NB4 (cell line): ENCODE measurements around the gene NFKBIE.

Source experiments
- DNase-seq: peaks from one replicate; pipeline ENCODE4 v3.0.0; 2010; ENCODE audit warnings: low read depth
- H3K4me3 ChIP-seq: one replicate; pipeline ENCODE4 v1.5.1; 2011; ENCODE audit warnings: mild to moderate bottlenecking, low read depth, low read length, moderate library complexity
- MAX ChIP-seq: IDR thresholded peaks from 2 replicates; pipeline ENCODE4 v1.6.1; 2011; ENCODE audit warnings: low read depth, low read length
- MYC ChIP-seq: IDR thresholded peaks from 2 replicates; pipeline ENCODE4 v1.6.1; 2011; ENCODE audit warnings: low read depth, low read length
- POLR2A ChIP-seq: IDR thresholded peaks from 2 replicates; pipeline ENCODE4 v1.6.1; 2011; ENCODE audit warnings: mild to moderate bottlenecking; ENCODE audit not compliant: insufficient read length; ENCODE audit errors: extremely low read depth
- TF ChIP-seq, protein P1 (sequence below): IDR thresholded peaks from one replicate; pipeline ENCODE4 v1.5.1; 2012; ENCODE audit warnings: low read depth, low read length

Gene NFKBIE

GRCh38 chr6:44237021-44237812 is 28.1 kb downstream of the NFKBIE start:
- peak; percentile 94 for DNase-seq
- TF ChIP-seq MAX (peak; percentile 40), MYC (peak; percentile 59; the same call in 1 of the 2 replicates)
- TF ChIP-seq, protein P1, sequence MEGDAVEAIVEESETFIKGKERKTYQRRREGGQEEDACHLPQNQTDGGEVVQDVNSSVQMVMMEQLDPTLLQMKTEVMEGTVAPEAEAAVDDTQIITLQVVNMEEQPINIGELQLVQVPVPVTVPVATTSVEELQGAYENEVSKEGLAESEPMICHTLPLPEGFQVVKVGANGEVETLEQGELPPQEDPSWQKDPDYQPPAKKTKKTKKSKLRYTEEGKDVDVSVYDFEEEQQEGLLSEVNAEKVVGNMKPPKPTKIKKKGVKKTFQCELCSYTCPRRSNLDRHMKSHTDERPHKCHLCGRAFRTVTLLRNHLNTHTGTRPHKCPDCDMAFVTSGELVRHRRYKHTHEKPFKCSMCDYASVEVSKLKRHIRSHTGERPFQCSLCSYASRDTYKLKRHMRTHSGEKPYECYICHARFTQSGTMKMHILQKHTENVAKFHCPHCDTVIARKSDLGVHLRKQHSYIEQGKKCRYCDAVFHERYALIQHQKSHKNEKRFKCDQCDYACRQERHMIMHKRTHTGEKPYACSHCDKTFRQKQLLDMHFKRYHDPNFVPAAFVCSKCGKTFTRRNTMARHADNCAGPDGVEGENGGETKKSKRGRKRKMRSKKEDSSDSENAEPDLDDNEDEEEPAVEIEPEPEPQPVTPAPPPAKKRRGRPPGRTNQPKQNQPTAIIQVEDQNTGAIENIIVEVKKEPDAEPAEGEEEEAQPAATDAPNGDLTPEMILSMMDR = no peak
- peak overlapping the region; percentile 45 for H3K4me3 ChIP-seq

DNA sequence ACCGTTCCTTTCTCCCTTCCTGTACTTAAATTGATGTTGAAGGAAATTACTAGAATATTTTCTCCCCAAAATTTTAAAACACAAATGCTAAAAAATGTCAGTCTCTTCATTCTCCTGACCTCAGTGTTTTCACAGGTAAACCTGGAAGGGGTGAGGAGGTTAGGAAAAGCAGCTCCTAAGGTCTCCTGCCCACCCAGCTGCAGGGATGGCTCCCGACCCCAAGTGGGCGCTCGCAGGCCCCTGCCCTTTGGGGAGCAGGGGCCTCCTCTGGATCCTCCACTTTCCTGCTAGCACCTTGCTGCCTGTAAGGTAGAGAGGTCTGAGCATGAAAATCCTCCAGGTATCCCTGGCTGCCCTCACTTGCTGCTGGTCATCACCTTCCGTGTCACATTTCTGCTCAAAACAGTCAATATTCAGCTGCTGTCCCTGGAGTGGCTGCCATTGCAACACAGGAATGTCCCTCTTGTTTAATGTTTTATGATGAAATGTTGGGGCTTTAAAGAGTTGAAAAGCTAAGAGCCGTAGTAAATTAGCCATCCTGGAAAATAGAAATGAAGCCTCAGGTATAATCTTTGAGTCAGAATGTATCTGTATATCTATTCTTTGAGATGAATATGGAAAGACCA is 29.3 kb downstream of the NFKBIE start:
- H3K4me3 ChIP-seq = no peak overlapping the region
- no peak for TF ChIP-seq MAX
- TF ChIP-seq, protein P1 = no peak
- TF ChIP-seq MYC = no peak
- TF ChIP-seq POLR2A = no peak
- DNase-seq = no peak

DNA sequence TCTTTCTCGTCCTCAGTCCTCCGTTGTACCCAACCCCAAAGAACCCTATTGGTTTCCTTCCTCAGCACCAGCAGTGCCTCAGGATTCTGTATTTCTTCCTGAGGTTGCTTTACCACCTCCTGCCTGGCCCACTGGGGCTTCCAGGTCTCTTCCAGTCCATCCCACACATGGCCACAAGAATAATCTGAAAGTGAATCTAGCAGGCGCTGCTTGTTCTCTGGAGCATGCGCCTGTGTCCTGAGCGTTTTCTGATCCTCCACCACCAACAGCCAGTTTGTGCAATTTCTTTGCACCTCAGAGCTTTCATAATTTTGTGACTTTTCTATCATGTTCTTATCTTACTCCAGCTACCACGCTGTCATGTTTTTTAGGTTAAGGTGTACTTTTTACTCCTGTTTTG is 30.1 kb downstream of the NFKBIE start:
- TF ChIP-seq POLR2A (no peak), MYC (no peak), MAX (no peak)
- TF ChIP-seq, protein P1 = no peak
- DNase-seq = no peak
- H3K4me3 ChIP-seq = no peak overlapping the region

DNA sequence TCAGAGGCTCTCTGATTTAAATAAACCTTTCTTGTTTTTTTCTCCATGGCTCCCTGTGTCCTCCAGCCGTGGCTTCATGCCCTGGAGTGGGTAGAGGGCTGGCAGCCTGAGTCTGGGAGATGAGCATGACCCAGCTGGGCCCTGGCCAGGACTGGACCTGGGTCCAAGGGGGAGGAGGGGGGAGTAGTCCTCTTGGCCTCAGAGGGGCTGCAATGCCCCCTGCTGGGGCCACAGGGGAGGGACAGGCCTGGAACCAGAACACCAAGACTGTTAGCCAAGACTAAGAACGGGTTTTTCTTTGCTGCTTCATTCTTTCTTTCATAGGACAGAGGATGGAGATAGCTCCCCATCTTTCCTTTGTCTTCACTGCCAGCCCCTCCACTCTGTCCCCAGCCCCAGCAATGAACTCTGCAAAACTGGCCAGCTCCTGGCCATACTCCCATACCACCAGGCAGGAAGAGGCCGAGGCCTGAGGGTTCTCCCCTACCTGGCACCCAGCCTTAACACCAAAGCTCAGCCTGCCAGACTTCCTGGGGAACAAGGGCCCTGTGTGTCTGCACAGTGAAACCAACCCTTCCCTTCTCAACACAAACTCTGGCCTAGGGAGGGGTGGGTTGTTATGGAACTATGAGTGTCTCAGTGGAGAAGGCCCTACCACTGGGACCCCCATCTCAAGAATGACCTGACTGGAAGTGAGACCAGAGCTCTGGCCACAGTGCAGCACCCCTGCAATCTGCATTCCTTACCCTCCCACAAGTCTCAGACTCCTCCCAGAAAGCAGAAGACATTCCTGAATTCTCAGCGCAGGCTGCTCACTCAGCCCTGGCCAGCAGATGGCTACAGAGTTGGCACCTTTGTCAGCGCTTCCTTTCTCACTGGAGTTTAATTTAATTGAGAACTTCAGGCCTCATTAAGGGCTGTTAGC is 31.0 kb downstream of the NFKBIE start:
- no peak overlapping the region for H3K4me3 ChIP-seq

GRCh38 chr6:44233567-44234100 is 31.7 kb downstream of the NFKBIE start:
- no peak for DNase-seq
- H3K4me3 ChIP-seq = no peak overlapping the region
- TF ChIP-seq, protein P1 = no peak
- TF ChIP-seq MYC (no peak), POLR2A (no peak), MAX (no peak)

More for the DNA sequence above, 31.0 kb downstream of the NFKBIE start:
- peak; percentile 57 for DNase-seq
- TF ChIP-seq, protein P1 = peak; percentile 78
- no peak for TF ChIP-seq MAX
